ENCODE measurements around the gene TNPO3. TPM values are rescaled to one million over a fixed set of nuclear protein-coding genes. Genes with fewer than 3 reads are reported as not detected.
"Not testable (repeated sequence)": the region's sequence is repeated elsewhere in the genome, so short reads cannot be mapped to it uniquely, and the experiment has no call there.

The TNPO3 gene
- total RNA-seq, 1 donor from 2014 or later = 52.3 TPM

DNA sequence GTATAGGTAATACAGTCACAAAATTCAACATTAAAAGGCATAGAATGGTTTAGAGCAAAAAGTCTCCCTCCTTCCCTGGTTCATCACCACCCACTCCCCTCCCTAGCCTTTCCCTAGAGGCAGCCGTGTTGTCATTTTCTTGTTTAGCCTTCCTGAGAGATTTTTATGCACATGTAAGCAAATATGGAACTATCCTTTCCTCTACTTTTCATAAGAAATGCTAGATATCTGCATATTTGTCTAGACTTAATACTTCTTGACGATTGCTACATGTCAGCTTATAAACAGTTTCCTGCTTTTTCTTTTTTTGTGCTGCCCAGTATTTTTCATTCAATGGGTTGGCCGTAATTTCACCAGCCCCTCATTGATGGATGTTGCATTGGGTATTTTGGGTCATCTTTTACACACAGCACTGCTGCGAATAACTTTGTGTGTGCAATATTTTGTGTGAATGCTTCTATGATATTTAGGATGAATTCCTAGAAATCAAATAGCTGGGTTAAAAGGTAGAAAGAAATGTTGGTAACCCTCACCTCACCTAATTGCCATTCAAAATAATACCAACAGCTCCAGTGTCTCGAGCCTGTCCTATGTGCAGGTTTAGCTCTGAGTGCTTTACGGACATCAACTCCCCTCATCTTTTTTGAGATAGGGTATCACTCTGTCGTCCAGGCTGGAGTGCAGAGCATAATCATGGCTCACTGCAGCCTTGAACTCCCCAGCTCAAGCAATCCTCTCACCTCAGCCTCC is 110.2 kb downstream of the TNPO3 start:
- H3K4me3 Mint-ChIP-seq = no peak overlapping the region

DNA sequence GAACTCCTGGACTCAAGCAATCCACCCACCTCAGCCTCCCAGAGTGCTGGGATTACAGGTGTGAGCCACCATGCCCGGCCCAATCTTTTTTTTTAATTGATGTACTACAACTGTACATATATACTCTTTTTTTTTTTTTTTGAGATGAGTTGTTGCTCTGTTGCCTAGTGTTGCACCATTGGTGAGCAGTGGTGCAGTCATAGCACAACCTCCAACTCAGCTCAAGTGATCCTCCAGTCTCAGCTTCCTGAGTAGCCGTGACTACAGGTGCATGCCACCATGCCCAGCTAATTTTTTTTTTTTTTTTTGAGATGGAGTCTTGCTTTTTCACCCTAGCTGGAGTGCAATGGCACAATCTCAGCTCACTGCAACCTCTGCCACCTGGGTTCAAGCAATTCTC is 111.7 kb downstream of the TNPO3 start:
- H3K27ac Mint-ChIP-seq; H3K4me1 Mint-ChIP-seq (ENCODE audit: unreplicated experiment); DNase-seq (ENCODE audit: extremely low spot score, unreplicated experiment); H3K36me3 Mint-ChIP-seq; H3K9me3 Mint-ChIP-seq; H3K4me3 Mint-ChIP-seq: not testable (repeated sequence)
- peaks cover 30% of the 10 kb centered on the region for H3K27me3 Mint-ChIP-seq

More for the DNA sequence above, 110.2 kb downstream of the TNPO3 start:
- TF ChIP-seq, protein P1, sequence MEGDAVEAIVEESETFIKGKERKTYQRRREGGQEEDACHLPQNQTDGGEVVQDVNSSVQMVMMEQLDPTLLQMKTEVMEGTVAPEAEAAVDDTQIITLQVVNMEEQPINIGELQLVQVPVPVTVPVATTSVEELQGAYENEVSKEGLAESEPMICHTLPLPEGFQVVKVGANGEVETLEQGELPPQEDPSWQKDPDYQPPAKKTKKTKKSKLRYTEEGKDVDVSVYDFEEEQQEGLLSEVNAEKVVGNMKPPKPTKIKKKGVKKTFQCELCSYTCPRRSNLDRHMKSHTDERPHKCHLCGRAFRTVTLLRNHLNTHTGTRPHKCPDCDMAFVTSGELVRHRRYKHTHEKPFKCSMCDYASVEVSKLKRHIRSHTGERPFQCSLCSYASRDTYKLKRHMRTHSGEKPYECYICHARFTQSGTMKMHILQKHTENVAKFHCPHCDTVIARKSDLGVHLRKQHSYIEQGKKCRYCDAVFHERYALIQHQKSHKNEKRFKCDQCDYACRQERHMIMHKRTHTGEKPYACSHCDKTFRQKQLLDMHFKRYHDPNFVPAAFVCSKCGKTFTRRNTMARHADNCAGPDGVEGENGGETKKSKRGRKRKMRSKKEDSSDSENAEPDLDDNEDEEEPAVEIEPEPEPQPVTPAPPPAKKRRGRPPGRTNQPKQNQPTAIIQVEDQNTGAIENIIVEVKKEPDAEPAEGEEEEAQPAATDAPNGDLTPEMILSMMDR (conservative IDR thresholded peaks at IDR 0.05) = no peak
- Mint-ChIP-seq H3K9me3 (no peaks in the 10 kb centered on the region), H3K36me3 (no peaks in the 10 kb centered on the region), H3K4me1 (ENCODE audit: unreplicated experiment) (no peaks in the 10 kb centered on the region), H3K27me3 (peaks cover 21% of the 10 kb centered on the region), H3K27ac (no peak overlapping the region)
- no peak for DNase-seq (ENCODE audit: extremely low spot score, unreplicated experiment)

DNA sequence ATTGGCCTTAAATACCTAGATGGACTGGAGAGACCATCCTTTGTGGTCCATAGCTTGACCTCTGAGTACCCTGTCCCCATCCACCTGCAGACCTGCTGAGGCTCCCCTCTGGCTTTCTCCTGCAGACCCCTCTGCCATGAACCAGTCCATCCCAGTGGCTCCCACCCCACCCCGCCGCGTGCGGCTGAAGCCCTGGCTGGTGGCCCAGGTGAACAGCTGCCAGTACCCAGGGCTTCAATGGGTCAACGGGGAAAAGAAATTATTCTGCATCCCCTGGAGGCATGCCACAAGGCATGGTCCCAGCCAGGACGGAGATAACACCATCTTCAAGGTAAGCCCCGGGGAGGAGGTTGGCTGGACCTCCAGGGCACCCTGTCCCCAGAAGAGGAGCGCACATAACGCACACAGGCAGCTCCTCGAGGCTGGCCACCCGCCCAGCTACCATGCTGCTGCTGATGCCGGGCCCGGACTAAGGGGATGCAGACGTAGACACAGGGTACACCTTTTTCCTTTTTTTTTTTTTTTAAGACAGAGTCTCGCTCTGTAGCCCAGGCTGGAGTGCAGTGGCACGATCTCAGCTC is 112.9 kb downstream of the TNPO3 start:
- no peak for DNase-seq (ENCODE audit: extremely low spot score, unreplicated experiment)
- H3K9me3 Mint-ChIP-seq = no peaks in the 10 kb centered on the region
- H3K36me3 Mint-ChIP-seq = no peaks in the 10 kb centered on the region
- peaks cover 7% of the 10 kb centered on the region for H3K4me1 Mint-ChIP-seq (ENCODE audit: unreplicated experiment)
- peaks cover 36% of the 10 kb centered on the region for H3K27me3 Mint-ChIP-seq
- TF ChIP-seq, protein P1 (conservative IDR thresholded peaks at IDR 0.05) = no peak
- H3K27ac Mint-ChIP-seq = no peak overlapping the region
- no peak overlapping the region for H3K4me3 Mint-ChIP-seq

DNA sequence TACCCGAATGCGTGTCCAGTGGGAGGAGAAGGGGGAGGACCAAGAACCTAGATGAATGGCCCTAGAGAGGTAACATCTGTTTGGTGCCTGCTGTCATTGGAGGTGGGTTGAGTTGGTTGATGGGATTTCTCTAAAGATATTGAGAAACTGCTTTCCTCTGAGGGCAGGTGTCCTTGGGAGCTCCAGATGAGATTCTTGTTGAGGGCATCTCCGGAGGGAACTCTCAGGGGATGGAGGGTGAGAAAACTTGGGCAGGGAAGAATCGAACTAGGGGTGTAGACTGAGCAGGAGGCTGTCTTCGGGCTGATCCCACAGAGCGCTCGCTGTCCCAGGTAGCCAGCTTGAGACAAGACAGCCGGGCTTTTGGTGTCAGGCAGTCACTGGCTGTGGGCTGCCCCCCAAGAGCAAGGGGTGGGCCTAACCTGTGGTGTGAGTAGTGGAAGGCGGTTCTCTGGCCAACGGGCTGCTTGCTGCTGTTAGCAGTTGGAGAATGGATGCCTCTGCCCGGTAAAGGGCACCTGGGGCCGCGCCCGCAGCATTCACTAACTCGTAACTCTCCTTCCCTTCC is 113.5 kb downstream of the TNPO3 start:
- Mint-ChIP-seq H3K9me3 (no peaks in the 10 kb centered on the region), H3K27me3 (peaks cover 41% of the 10 kb centered on the region), H3K4me1 (ENCODE audit: unreplicated experiment) (peaks cover 10% of the 10 kb centered on the region), H3K36me3 (no peaks in the 10 kb centered on the region), H3K27ac (no peak overlapping the region), H3K4me3 (no peak overlapping the region)
- TF ChIP-seq, protein P1 (conservative IDR thresholded peaks at IDR 0.05) = no peak
- DNase-seq (ENCODE audit: extremely low spot score, unreplicated experiment) = no peak

- Mint-ChIP-seq H3K27ac (no peak overlapping the region), H3K27me3 (peaks cover 48% of the 10 kb centered on the region), H3K36me3 (no peaks in the 10 kb centered on the region), H3K4me3 (peak overlapping the region; percentile 22), H3K9me3 (no peaks in the 10 kb centered on the region), H3K4me1 (ENCODE audit: unreplicated experiment) (peaks cover 10% of the 10 kb centered on the region)
- TF ChIP-seq, protein P1 (conservative IDR thresholded peaks at IDR 0.05) = no peak
- DNase-seq (ENCODE audit: extremely low spot score, unreplicated experiment) = no peak
Measured at GRCh38 chr7:128940494-128941322, 114.2 kb downstream of the TNPO3 start.
